DND-41 (cell line): ENCODE data around the gene ZBTB1.
A peak's percentile ranks its signal among the peaks of the same experiment; 100 is the strongest.

Source experiments
- ATAC-seq: fragments of 200-7000 bp; cut with Tn5 transposase; 3 replicates; pipeline ENCODE4 v1.9.1; 2021; ENCODE audit warnings: low read depth; ENCODE audit not compliant: insufficient read depth
- DNase-seq: peaks from one replicate; pipeline ENCODE4 v3.0.0-alpha.2; 2020
- H2AFZ ChIP-seq: 2 replicates; pipeline ENCODE4 v1.6.0; 2012; ENCODE audit warnings: low read depth, low read length
- H3K27ac ChIP-seq: 2 replicates; pipeline ENCODE4 v1.5.1; 2012; ENCODE audit warnings: low read length, inconsistent platforms
- H3K27me3 ChIP-seq: fragments of 200-600 bp; sonication (generic); 2 replicates; pipeline ENCODE4 v1.6.0; 2012; ENCODE audit warnings: low read length, mild to moderate bottlenecking, inconsistent platforms; ENCODE audit not compliant: insufficient read depth, poor library complexity
- H3K36me3 ChIP-seq: 2 replicates; pipeline ENCODE4 v1.5.1; 2012; ENCODE audit warnings: low read length, inconsistent platforms; ENCODE audit not compliant: insufficient read depth
- H3K4me1 ChIP-seq: 2 replicates; pipeline ENCODE4 v1.5.1; 2012; ENCODE audit warnings: mild to moderate bottlenecking, low read length; ENCODE audit not compliant: insufficient read depth
- H3K4me2 ChIP-seq: 2 replicates; pipeline ENCODE4 v1.6.0; 2012; ENCODE audit warnings: mild to moderate bottlenecking, moderate library complexity, low read length, inconsistent platforms; ENCODE audit not compliant: insufficient read depth
- H3K4me3 ChIP-seq, 2 experiments: fragments of 200-600 bp in 1 of 2; shearing (Covaris generic) in 1 of 2; 2 replicates each; pipeline ENCODE4 v1.5.1; 2012 to 2016; ENCODE audit warnings: inconsistent platforms in 2 of 2, low read length in 2 of 2, mild to moderate bottlenecking in 2 of 2, low read depth in 1 of 2, moderate library complexity in 1 of 2
- H3K79me2 ChIP-seq: 2 replicates; pipeline ENCODE4 v1.6.0; 2012; ENCODE audit warnings: low read length, inconsistent platforms; ENCODE audit not compliant: insufficient read depth
- H3K9ac ChIP-seq: 2 replicates; pipeline ENCODE4 v1.6.0; 2012; ENCODE audit warnings: low read depth, mild to moderate bottlenecking, inconsistent platforms, low read length, moderate library complexity
- H3K9me3 ChIP-seq: 2 replicates; pipeline ENCODE4 v1.5.1; 2012; ENCODE audit warnings: low read length, moderate library complexity, mild to moderate bottlenecking, inconsistent platforms; ENCODE audit not compliant: insufficient read depth, severe bottlenecking
- H4K20me1 ChIP-seq: 2 replicates; pipeline ENCODE4 v1.6.0; 2012; ENCODE audit warnings: low read length; ENCODE audit not compliant: insufficient read depth
- CTCF ChIP-seq: IDR thresholded peaks from 2 replicates; pipeline ENCODE4 v1.5.1; 2012; ENCODE audit warnings: borderline replicate concordance, low read length, moderate library complexity, mild to moderate bottlenecking; ENCODE audit not compliant: poor library complexity, severe bottlenecking; ENCODE audit errors: extremely low read depth
- EZH2 ChIP-seq: IDR thresholded peaks from 3 replicates; pipeline ENCODE4 v1.6.1; 2012; ENCODE audit warnings: borderline replicate concordance, low read depth, mild to moderate bottlenecking, moderate library complexity, low read length, inconsistent platforms; ENCODE audit not compliant: severe bottlenecking

Gene ZBTB1

DNA sequence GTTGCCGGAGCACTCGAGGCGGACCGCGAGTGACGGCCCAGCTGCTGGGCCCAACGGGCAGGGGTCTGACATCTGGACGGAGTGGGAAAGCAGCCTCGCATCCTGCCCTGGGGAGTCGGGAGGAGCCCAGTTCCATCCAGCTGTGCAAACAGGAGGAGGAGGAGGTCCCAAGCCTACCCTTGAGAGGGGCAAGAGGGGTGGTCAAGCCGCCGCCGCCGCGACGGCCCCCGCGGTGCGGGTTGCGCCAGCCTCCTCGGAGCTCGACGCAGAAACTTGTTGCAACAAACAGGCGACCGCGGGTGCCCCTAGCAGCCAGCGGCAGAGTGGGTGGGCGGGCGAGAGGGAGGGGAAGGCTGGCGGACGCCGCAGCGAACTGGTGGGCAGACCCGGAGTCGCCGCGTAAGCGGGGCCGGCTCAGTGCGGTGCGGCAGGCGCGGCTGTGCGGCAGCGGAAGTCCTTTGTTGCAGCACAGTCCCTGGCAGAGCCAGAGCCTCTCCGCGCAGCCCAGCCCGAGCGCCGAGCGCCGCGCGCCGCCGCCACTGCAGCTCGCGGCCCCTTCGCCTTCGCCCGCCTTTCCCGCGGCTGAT, at the start of gene ZBTB1:
ZBTB1 (plus strand) TSS at position 461 of the 587 bp plus-strand sequence. CDS start 16,735 bp downstream, outside the sequence.
- Histone ChIP-seq H3K4me2 (peak within 1 kb of the TSS; percentile 81), H3K27ac (peak within 1 kb of the TSS; percentile 97), H3K27me3 (no peaks in the 10 kb centered on the region), H4K20me1 (peaks cover 41% of the 10 kb centered on the region), H3K36me3 (peaks cover 4% of the 10 kb centered on the region), H3K9ac (peak within 1 kb of the TSS; percentile 98), H2AFZ (peak within 1 kb of the TSS; percentile 76), H3K79me2 (peaks cover 95% of the 10 kb centered on the region), H3K4me3 (peak within 1 kb of the TSS; percentile 58 to 65), H3K4me1 (peaks cover 72% of the 10 kb centered on the region), H3K9me3 (no peaks in the 10 kb centered on the region)
- ATAC-seq (peak; percentile 59), DNase-seq (peak; percentile 88)
- TF ChIP-seq CTCF (no peak), EZH2 (no peak)

DNA sequence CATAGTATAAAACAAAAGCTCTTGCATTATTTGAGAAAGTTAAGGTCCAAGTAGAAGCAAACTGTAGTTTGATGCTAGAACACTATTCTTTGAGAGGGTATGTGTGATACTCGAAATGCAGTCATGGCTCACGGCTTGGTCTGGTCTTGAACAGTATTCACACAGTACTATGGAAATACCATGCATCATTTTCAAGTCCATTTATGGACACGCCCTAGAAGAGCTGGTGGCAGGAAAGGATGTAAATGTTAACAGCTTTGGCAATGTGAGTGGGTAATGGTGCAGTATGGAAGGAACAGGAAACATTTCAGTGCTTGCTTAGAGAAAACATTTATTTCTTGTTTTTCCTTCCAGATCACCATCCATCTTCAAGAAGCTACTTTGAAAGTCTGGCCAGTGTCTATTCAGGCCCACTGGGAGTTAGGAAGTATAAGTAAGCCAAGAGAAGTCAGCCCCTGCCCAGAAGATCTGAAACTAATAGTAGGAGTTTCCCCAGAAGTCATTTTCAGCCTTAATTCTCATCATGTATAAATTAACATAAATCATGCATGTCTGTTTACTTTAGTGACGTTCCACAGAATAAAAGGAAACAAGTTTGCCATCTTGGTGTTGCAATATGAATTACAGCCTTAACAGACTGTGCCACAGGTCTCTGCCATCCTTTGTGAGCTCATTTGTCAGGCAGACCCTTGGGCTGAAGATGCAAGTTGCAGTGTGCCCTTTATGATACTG, 45.0 kb upstream of the ZBTB1 start:
- peaks cover 69% of the 10 kb centered on the region for H3K36me3 ChIP-seq
- H3K27me3 ChIP-seq, result no peaks in the 10 kb centered on the region
- no peak overlapping the region for H3K27ac ChIP-seq
- TF ChIP-seq CTCF (no peak), EZH2 (no peak)
- H3K9ac ChIP-seq, result no peak overlapping the region
- peaks cover 5% of the 10 kb centered on the region for H3K4me1 ChIP-seq
- no peaks in the 10 kb centered on the region for H3K9me3 ChIP-seq
- no peaks in the 10 kb centered on the region for H3K79me2 ChIP-seq
- peaks cover 4% of the 10 kb centered on the region; the same call in 1 of the 2 replicates for H4K20me1 ChIP-seq
- no peak overlapping the region for H2AFZ ChIP-seq
- DNase-seq (no peak), ATAC-seq (no peak)
- no peak overlapping the region for H3K4me3 ChIP-seq
- no peak overlapping the region for H3K4me2 ChIP-seq

DNA sequence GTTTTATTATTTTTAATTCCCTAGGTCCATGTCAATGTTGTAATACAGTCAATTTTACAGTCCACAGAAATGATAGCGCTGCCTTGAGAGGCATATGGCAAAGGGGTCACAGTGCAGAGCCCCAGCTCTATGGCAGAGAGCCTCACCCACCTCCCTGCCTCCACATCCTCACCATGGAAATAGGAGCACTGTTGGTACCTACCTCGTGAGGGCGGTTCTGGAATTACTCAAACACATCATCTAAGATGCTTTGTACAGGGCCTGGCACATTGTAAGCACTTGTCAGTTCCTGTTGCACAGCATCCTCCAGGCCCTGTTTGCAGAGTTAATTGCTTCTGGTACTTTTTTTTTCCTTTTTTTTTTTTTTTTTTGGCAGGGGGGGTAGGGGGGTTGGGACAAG, 43.3 kb upstream of the ZBTB1 start:
- no peak for DNase-seq
- H3K9me3 ChIP-seq, result no peaks in the 10 kb centered on the region
- peaks cover 53% of the 10 kb centered on the region for H3K36me3 ChIP-seq
- H3K79me2 ChIP-seq, result no peaks in the 10 kb centered on the region; the same call in 1 of the 2 replicates
- no peak overlapping the region for H3K27ac ChIP-seq
- TF ChIP-seq CTCF (no peak), EZH2 (no peak)
- H3K9ac ChIP-seq, result no peak overlapping the region
- no peak overlapping the region for H3K4me3 ChIP-seq
- no peaks in the 10 kb centered on the region for H3K27me3 ChIP-seq
- no peak for ATAC-seq
- no peak overlapping the region for H2AFZ ChIP-seq
- no peak overlapping the region for H3K4me2 ChIP-seq
- H3K4me1 ChIP-seq, result peaks cover 18% of the 10 kb centered on the region
- peaks cover 6% of the 10 kb centered on the region; the same call in 1 of the 2 replicates for H4K20me1 ChIP-seq
